NCI-H524 (cell line): ENCODE data around the gene PATE1.

Experiments used
- DNase-seq, 2 experiments: peaks; one replicate each; lab custom pipeline; 2025; lab: John Stamatoyannopoulos, UW

PATE1 gene

GRCh38 chr11:125790825-125791224 lies 44.7 kb downstream of the PATE1 start:
- DNase-seq = no peak

GRCh38 chr11:125797641-125798040 lies 51.6 kb downstream of the PATE1 start:
- no peak for DNase-seq
